ENCODE measurements around the gene MACIR.
A peak's percentile ranks its signal among the peaks of the same experiment; 100 is the strongest.

MACIR gene

GRCh38 chr5:103270581-103270980 lies 12.0 kb downstream of the MACIR start:
- Histone ChIP-seq H2BK12ac (ENCODE audit: low read length) (no peak overlapping the region), H4K12ac (ENCODE audit: low read depth, low read length) (no peak overlapping the region), H2AFZ (ENCODE audit: insufficient read depth, low read length, poor library complexity) (no peak overlapping the region), H3K9me3 (ENCODE audit: insufficient read depth, low read depth, low read length) (no peaks in the 10 kb centered on the region), H3K4me1 (ENCODE audit: control insufficient read depth in 1 of 2, insufficient read depth in 2 of 2, low read length in 2 of 2) (peaks cover 3 to 8% of the 10 kb centered on the region in 2 experiments), H3K14ac (ENCODE audit: low read length) (no peak overlapping the region), H4K91ac (ENCODE audit: low read depth, low read length) (no peak overlapping the region), H2BK120ac (ENCODE audit: insufficient read depth, low read length, poor library complexity) (no peak overlapping the region), H3K36me3 (ENCODE audit: control insufficient read depth in 1 of 2, insufficient read depth in 2 of 2, low read length in 2 of 2) (peaks cover 5 to 12% of the 10 kb centered on the region in 2 experiments), H3K27ac (ENCODE audit: low read depth, low read length) (no peak overlapping the region), H2AK5ac (ENCODE audit: low read length) (no peak overlapping the region), H3K27me3 (ENCODE audit: insufficient read depth, low read length) (no peaks in the 10 kb centered on the region), H3K4ac (ENCODE audit: low read depth, low read length) (no peak overlapping the region), H3K4me2 (ENCODE audit: low read length) (no peak overlapping the region), H2BK5ac (ENCODE audit: low read depth, low read length, poor library complexity) (no peak overlapping the region), H3K18ac (ENCODE audit: low read length) (no peak overlapping the region), H3K9ac (ENCODE audit: low read length) (no peak overlapping the region), H4K8ac (ENCODE audit: low read depth, low read length) (no peak overlapping the region), H3K79me1 (ENCODE audit: low read length) (no peaks in the 10 kb centered on the region), H3K23ac (ENCODE audit: low read length) (no peak overlapping the region), H3K79me2 (ENCODE audit: control insufficient read depth, insufficient read depth, low read length, poor library complexity) (peaks cover 9% of the 10 kb centered on the region), H3K4me3 (ENCODE audit: low read depth, low read length) (no peak overlapping the region)
- no peak for DNase-seq

- H3K79me2 ChIP-seq (ENCODE audit: control insufficient read depth, insufficient read depth, low read length, poor library complexity): peaks cover 14% of the 10 kb centered on the region
- no CpG with 5 or more reads among the region's 2 CpGs for WGBS (ENCODE audit: extremely low coverage, insufficient coverage, insufficient read length)
- peak overlapping the region; percentile 97 for H3K4ac ChIP-seq (ENCODE audit: low read depth, low read length)
Measured at GRCh38 chr5:103271570-103272289, 13.2 kb downstream of the MACIR start.

GRCh38 chr5:103272377-103272776 lies 13.8 kb downstream of the MACIR start:
- Histone ChIP-seq H3K27ac (ENCODE audit: low read depth, low read length) (peak overlapping the region; percentile 19), H2AK5ac (ENCODE audit: low read length) (no peak overlapping the region), H3K9ac (ENCODE audit: low read length) (no peak overlapping the region), H2BK120ac (ENCODE audit: insufficient read depth, low read length, poor library complexity) (no peak overlapping the region), H2BK12ac (ENCODE audit: low read length) (no peak overlapping the region), H3K23ac (ENCODE audit: low read length) (no peak overlapping the region), H3K79me2 (ENCODE audit: control insufficient read depth, insufficient read depth, low read length, poor library complexity) (peaks cover 14% of the 10 kb centered on the region), H3K27me3 (ENCODE audit: insufficient read depth, low read length) (no peaks in the 10 kb centered on the region), H4K12ac (ENCODE audit: low read depth, low read length) (no peak overlapping the region), H2AFZ (ENCODE audit: insufficient read depth, low read length, poor library complexity) (no peak overlapping the region), H2BK5ac (ENCODE audit: low read depth, low read length, poor library complexity) (no peak overlapping the region), H3K9me3 (ENCODE audit: insufficient read depth, low read depth, low read length) (no peaks in the 10 kb centered on the region), H4K8ac (ENCODE audit: low read depth, low read length) (no peak overlapping the region), H3K79me1 (ENCODE audit: low read length) (no peaks in the 10 kb centered on the region), H3K4me1 (ENCODE audit: control insufficient read depth in 1 of 2, insufficient read depth in 2 of 2, low read length in 2 of 2) (peaks cover 3 to 8% of the 10 kb centered on the region in 2 experiments), H3K36me3 (ENCODE audit: control insufficient read depth in 1 of 2, insufficient read depth in 2 of 2, low read length in 2 of 2) (peaks cover 10 to 20% of the 10 kb centered on the region in 2 experiments), H3K4ac (ENCODE audit: low read depth, low read length) (peak overlapping the region; percentile 83), H4K91ac (ENCODE audit: low read depth, low read length) (no peak overlapping the region), H3K18ac (ENCODE audit: low read length) (no peak overlapping the region), H3K4me3 (ENCODE audit: low read depth, low read length) (no peak overlapping the region), H3K4me2 (ENCODE audit: low read length) (no peak overlapping the region), H3K14ac (ENCODE audit: low read length) (no peak overlapping the region)
- no CpG with 5 or more reads among the region's 2 CpGs for WGBS (ENCODE audit: extremely low coverage, insufficient coverage, insufficient read length)
- DNase-seq: peak in 1 of 2 donors; percentile 40

More at GRCh38 chr5:103271570-103272289, 13.2 kb downstream of the MACIR start:
- Histone ChIP-seq H3K4me2 (ENCODE audit: low read length) (no peak overlapping the region), H2BK120ac (ENCODE audit: insufficient read depth, low read length, poor library complexity) (no peak overlapping the region), H3K9me3 (ENCODE audit: insufficient read depth, low read depth, low read length) (no peaks in the 10 kb centered on the region), H4K12ac (ENCODE audit: low read depth, low read length) (no peak overlapping the region), H2BK5ac (ENCODE audit: low read depth, low read length, poor library complexity) (no peak overlapping the region), H2AFZ (ENCODE audit: insufficient read depth, low read length, poor library complexity) (no peak overlapping the region), H3K9ac (ENCODE audit: low read length) (no peak overlapping the region), H3K4me1 (ENCODE audit: control insufficient read depth in 1 of 2, insufficient read depth in 2 of 2, low read length in 2 of 2) (peaks cover 3 to 8% of the 10 kb centered on the region in 2 experiments), H3K4me3 (ENCODE audit: low read depth, low read length) (no peak overlapping the region), H4K8ac (ENCODE audit: low read depth, low read length) (no peak overlapping the region), H2BK12ac (ENCODE audit: low read length) (no peak overlapping the region), H2AK5ac (ENCODE audit: low read length) (no peak overlapping the region), H3K79me1 (ENCODE audit: low read length) (no peaks in the 10 kb centered on the region), H3K36me3 (ENCODE audit: control insufficient read depth in 1 of 2, insufficient read depth in 2 of 2, low read length in 2 of 2) (peaks cover 10 to 22% of the 10 kb centered on the region in 2 experiments), H3K27ac (ENCODE audit: low read depth, low read length) (no peak overlapping the region), H3K23ac (ENCODE audit: low read length) (no peak overlapping the region), H4K91ac (ENCODE audit: low read depth, low read length) (no peak overlapping the region), H3K18ac (ENCODE audit: low read length) (no peak overlapping the region), H3K27me3 (ENCODE audit: insufficient read depth, low read length) (no peaks in the 10 kb centered on the region), H3K14ac (ENCODE audit: low read length) (no peak overlapping the region)
- no peak for DNase-seq

DNA sequence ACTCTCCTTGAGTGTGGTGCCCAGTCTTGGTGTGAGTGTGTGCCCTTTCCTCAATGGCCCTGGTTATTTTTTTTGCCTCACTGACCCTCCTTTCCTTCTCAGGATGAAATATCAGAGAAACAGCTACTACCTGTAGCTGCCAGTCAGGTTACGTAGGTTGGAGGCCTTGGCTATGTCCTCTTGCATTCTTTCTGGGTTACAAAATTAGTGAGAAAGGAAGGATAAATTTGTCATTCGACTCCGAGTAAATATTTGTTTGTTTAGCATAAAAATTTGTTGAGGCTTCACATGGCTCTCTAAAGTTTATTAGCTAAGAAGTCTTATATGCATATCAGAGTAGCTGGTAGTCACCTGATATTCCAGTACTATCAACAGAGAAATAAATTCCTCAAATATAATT lies 15.4 kb downstream of the MACIR start:
- H3K27me3 ChIP-seq (ENCODE audit: insufficient read depth, low read length): no peaks in the 10 kb centered on the region
- no peak overlapping the region for H3K14ac ChIP-seq (ENCODE audit: low read length)
- H2BK5ac ChIP-seq (ENCODE audit: low read depth, low read length, poor library complexity): no peak overlapping the region
- no peak overlapping the region for H3K9ac ChIP-seq (ENCODE audit: low read length)
- peak overlapping the region; percentile 18 for H3K4ac ChIP-seq (ENCODE audit: low read depth, low read length)
- no peak overlapping the region for H2AFZ ChIP-seq (ENCODE audit: insufficient read depth, low read length, poor library complexity)
- H3K79me1 ChIP-seq (ENCODE audit: low read length): no peaks in the 10 kb centered on the region
- H3K23ac ChIP-seq (ENCODE audit: low read length): no peak overlapping the region
- no peak overlapping the region for H2BK120ac ChIP-seq (ENCODE audit: insufficient read depth, low read length, poor library complexity)
- peak; percentile 17 to 65 for DNase-seq
- H3K36me3 ChIP-seq (ENCODE audit: control insufficient read depth in 1 of 2, insufficient read depth in 2 of 2, low read length in 2 of 2): peaks cover 6 to 12% of the 10 kb centered on the region in 2 experiments
- no peak overlapping the region for H2AK5ac ChIP-seq (ENCODE audit: low read length)
- H3K79me2 ChIP-seq (ENCODE audit: control insufficient read depth, insufficient read depth, low read length, poor library complexity): peaks cover 10% of the 10 kb centered on the region
- H3K4me1 ChIP-seq (ENCODE audit: control insufficient read depth in 1 of 2, insufficient read depth in 2 of 2, low read length in 2 of 2): peaks cover 3 to 7% of the 10 kb centered on the region in 2 experiments
- H3K18ac ChIP-seq (ENCODE audit: low read length): no peak overlapping the region
- no CpG with 5 or more reads among the region's 3 CpGs for WGBS (ENCODE audit: extremely low coverage, insufficient coverage, insufficient read length)
- H3K9me3 ChIP-seq (ENCODE audit: insufficient read depth, low read depth, low read length): no peaks in the 10 kb centered on the region
- no peak overlapping the region for H2BK12ac ChIP-seq (ENCODE audit: low read length)
- H4K91ac ChIP-seq (ENCODE audit: low read depth, low read length): no peak overlapping the region
- no peak overlapping the region for H4K8ac ChIP-seq (ENCODE audit: low read depth, low read length)
- no peak overlapping the region for H3K27ac ChIP-seq (ENCODE audit: low read depth, low read length)
- no peak overlapping the region for H3K4me2 ChIP-seq (ENCODE audit: low read length)
- no peak overlapping the region for H3K4me3 ChIP-seq (ENCODE audit: low read depth, low read length)
- H4K12ac ChIP-seq (ENCODE audit: low read depth, low read length): no peak overlapping the region
